SKM-1 treated with dmso at 0.1 percent for 144 hours (cell line): ENCODE data around the gene KLHDC8A.
"Not testable (repeated sequence)": the region's sequence is repeated elsewhere in the genome, so short reads cannot be mapped to it uniquely, and the experiment has no call there.

Experiments
- DNase-seq: peaks from one replicate; lab custom pipeline; 2025; ENCODE audit not compliant: unreplicated experiment; lab: John Stamatoyannopoulos, UW

Gene KLHDC8A

GRCh38 chr1:205356440-205357139 is at the start of gene KLHDC8A:
Gene KLHDC8A, minus strand, starts transcription at chr1:205356922. Its CDS starts 13,318 bp downstream, at chr1:205343604.
- DNase-seq = no peak

GRCh38 chr1:205406252-205406651 is 49.5 kb upstream of the KLHDC8A start:
- DNase-seq = not testable (repeated sequence)

GRCh38 chr1:205404484-205404883 is 47.8 kb upstream of the KLHDC8A start:
- not testable (repeated sequence) for DNase-seq

- DNase-seq = no peak
Measured at GRCh38 chr1:205398586-205398985, 41.9 kb upstream of the KLHDC8A start.

GRCh38 chr1:205396967-205397616 is 40.4 kb upstream of the KLHDC8A start:
- DNase-seq = no peak

- no peak for DNase-seq
Measured at GRCh38 chr1:205395616-205396015, 38.9 kb upstream of the KLHDC8A start.

- DNase-seq = no peak
Measured at GRCh38 chr1:205392650-205393049, 35.9 kb upstream of the KLHDC8A start.

- no peak for DNase-seq
Measured at GRCh38 chr1:205391386-205391785, 34.7 kb upstream of the KLHDC8A start.

- no peak for DNase-seq
Measured at GRCh38 chr1:205387845-205388244, 31.1 kb upstream of the KLHDC8A start.

- not testable (repeated sequence) for DNase-seq
Measured at GRCh38 chr1:205382990-205383389, 26.3 kb upstream of the KLHDC8A start.

- DNase-seq = no peak
Measured at GRCh38 chr1:205382561-205382960, 25.8 kb upstream of the KLHDC8A start.

GRCh38 chr1:205381305-205381704 is 24.6 kb upstream of the KLHDC8A start:
- DNase-seq = no peak

- DNase-seq = no peak
Measured at GRCh38 chr1:205380882-205381281, 24.2 kb upstream of the KLHDC8A start.

- no peak for DNase-seq
Measured at GRCh38 chr1:205379056-205379455, 22.3 kb upstream of the KLHDC8A start.

GRCh38 chr1:205377355-205377754 is 20.6 kb upstream of the KLHDC8A start:
- no peak for DNase-seq

GRCh38 chr1:205376739-205377138 is 20.0 kb upstream of the KLHDC8A start:
- no peak for DNase-seq

- no peak for DNase-seq
Measured at GRCh38 chr1:205375835-205376545, 19.3 kb upstream of the KLHDC8A start.

- no peak for DNase-seq
Measured at GRCh38 chr1:205374210-205375078, 17.7 kb upstream of the KLHDC8A start.

- no peak for DNase-seq
Measured at GRCh38 chr1:205373798-205374175, 17.1 kb upstream of the KLHDC8A start.

- no peak for DNase-seq
Measured at GRCh38 chr1:205373022-205373797, 16.5 kb upstream of the KLHDC8A start.
